ENCODE results near the gene ARHGAP27. TPM values are rescaled to one million over a fixed set of nuclear protein-coding genes. Genes with fewer than 3 reads are reported as not detected.

ARHGAP27 gene
- total and polyA plus RNA-seq, 2 of the 13 experiments (the other 11 are each of a cell fraction or from before 2014, with no cell fraction given): 15.5 to 18.9 TPM

- TF ChIP-seq HIC2 (CRISPR knock-in tag; IDR thresholded peaks at IDR 0.05; ENCODE audit: low read depth) (no peak), ZNF691 (CRISPR knock-in tag; IDR thresholded peaks at IDR 0.05; ENCODE audit: borderline replicate concordance, low read depth) (0 out of 2 replicates have a peak, but pooled peaks have one; percentile 17), RBFOX2 (IDR thresholded peaks at IDR 0.05; ENCODE audit: low read depth, low read length) (0 out of 2 replicates have a peak, but pooled peaks have one; percentile 19), TEF (CRISPR knock-in tag; IDR thresholded peaks at IDR 0.05) (no peak), MAFF (IDR thresholded peaks at IDR 0.05; ENCODE audit: low read depth, low read length) (no peak), ZNF7 (CRISPR knock-in tag; IDR thresholded peaks at IDR 0.05) (no peak), TFE3 (CRISPR knock-in tag; IDR thresholded peaks at IDR 0.05) (no peak), TFDP2 (CRISPR knock-in tag; IDR thresholded peaks at IDR 0.05) (no peak), MTA1 (CRISPR knock-in tag; IDR thresholded peaks at IDR 0.05; ENCODE audit: borderline replicate concordance) (no peak), ZSCAN5A (CRISPR knock-in tag; IDR thresholded peaks at IDR 0.05; ENCODE audit: borderline replicate concordance) (no peak), ZFX (CRISPR knock-in tag; IDR thresholded peaks at IDR 0.05; ENCODE audit: low read depth) (peak; percentile 68; the same call in 1 of the 2 replicates), ZKSCAN5 (CRISPR knock-in tag; IDR thresholded peaks at IDR 0.05) (no peak), SP1 (IDR thresholded peaks at IDR 0.05) (no peak), SP1 (CRISPR knock-in tag; IDR thresholded peaks at IDR 0.05) (peak; percentile 82), EEA1 (CRISPR knock-in tag; IDR thresholded peaks at IDR 0.05; ENCODE audit: borderline replicate concordance) (no peak), ZNF33B (CRISPR knock-in tag; IDR thresholded peaks at IDR 0.05) (no peak), HMGXB4 (CRISPR knock-in tag; IDR thresholded peaks at IDR 0.05; ENCODE audit: borderline replicate concordance in 1 of 2, low read depth in 1 of 2) (peak in 1 of 2 experiments; percentile 19; a peak in 1 of 4 replicates), KAT8 (CRISPR knock-in tag; IDR thresholded peaks at IDR 0.05) (0 out of 2 replicates have a peak, but pooled peaks have one; percentile 5)
Measured at GRCh38 chr17:45431531-45432404, 902 bp downstream of the ARHGAP27 start (continued).

All from HepG2 (cell line).